Urinary bladder (tissue), 4 donors: ENCODE data around the gene EEFSEC. TPM values are rescaled to one million over a fixed set of nuclear protein-coding genes. Genes with fewer than 3 reads are reported as not detected.

Experiments
- DNase-seq: peaks from one replicate; pipeline ENCODE4 v3.0.0-alpha.2; 2015; ENCODE audit errors: extremely low spot score
- H3K27ac ChIP-seq: one replicate; pipeline ENCODE4 v1.5.1; 2013; ENCODE audit warnings: low read depth, mild to moderate bottlenecking, moderate library complexity
- H3K36me3 ChIP-seq: one replicate; pipeline ENCODE4 v1.6.1; 2013; ENCODE audit warnings: mild to moderate bottlenecking, moderate library complexity; ENCODE audit not compliant: insufficient read depth
- H3K4me1 ChIP-seq: one replicate; pipeline ENCODE4 v1.6.1; 2013; ENCODE audit warnings: mild to moderate bottlenecking, moderate library complexity; ENCODE audit not compliant: insufficient read depth
- H3K4me3 ChIP-seq: one replicate; pipeline ENCODE4 v1.5.1; 2013; ENCODE audit warnings: low read depth, low read length
- WGBS: extraction: QIAGEN DNeasy Blood & Tissue Kit; methylation state at CpG from one replicate; pipeline ENCODE4 v1.1.7; 2013; 5-methylcytosine and 5-hydroxymethylcytosine counted together
- polyA plus RNA-seq: library from polyadenylated mRNA; stranded (reverse); fragments of 200-250 nt; gene quantifications from one replicate; pipeline ENCODE4 v1.2.3, GENCODE V29; 2013
- total RNA-seq: library from RNA; depleted of rRNA; stranded (reverse); fragments of >200 nt; gene quantifications from one replicate; pipeline ENCODE4 v1.2.3, GENCODE V29; 2014
- donor health status: healthy with polysubstance abuse.
- donor health status: healthy.

Gene EEFSEC
- total and polyA plus RNA-seq, 2 donors = 4.2 to 18.5 TPM

DNA sequence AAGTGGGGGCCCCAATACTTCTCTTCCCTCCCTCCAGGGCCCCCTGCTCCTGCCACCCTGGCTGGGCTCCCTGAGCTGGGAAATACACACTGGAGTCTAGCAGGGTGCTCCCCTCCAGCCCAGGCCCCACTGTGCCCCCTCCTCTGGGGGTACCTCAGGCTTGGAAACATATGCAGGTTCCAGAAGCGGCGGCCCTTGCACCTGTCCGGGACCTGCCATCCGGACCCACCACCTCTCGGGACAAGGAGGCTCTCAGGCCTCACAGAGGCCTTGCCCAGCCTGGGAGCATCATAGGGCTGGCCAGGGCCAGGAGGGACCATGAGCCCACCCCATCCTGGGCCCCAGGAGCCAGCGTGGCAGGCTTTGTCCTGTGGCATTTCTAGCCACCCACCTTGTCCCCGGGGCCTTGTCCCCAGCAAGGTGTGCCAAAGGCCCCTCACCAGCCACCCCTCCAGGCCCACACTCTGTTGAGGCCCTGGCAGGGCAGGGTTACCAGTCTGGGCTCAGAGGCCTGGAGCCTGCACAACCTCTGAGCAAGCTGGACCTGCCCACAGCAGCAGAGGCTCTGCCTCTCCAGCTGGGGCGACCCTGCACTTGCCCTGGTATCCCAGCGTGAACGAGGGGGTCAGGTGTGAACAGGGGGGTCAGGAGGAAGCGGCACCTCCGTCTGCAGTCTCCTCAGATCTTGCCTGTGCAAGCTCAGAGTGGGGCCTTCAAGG is 267.6 kb downstream of the EEFSEC start:
- no peak overlapping the region for H3K27ac ChIP-seq
- no peak overlapping the region for H3K4me3 ChIP-seq
- H3K4me1 ChIP-seq = no peaks in the 10 kb centered on the region
- DNase-seq = no peak
- 85% methylated on average over 12 of the region's 12 CpGs for WGBS
- H3K36me3 ChIP-seq = no peaks in the 10 kb centered on the region

DNA sequence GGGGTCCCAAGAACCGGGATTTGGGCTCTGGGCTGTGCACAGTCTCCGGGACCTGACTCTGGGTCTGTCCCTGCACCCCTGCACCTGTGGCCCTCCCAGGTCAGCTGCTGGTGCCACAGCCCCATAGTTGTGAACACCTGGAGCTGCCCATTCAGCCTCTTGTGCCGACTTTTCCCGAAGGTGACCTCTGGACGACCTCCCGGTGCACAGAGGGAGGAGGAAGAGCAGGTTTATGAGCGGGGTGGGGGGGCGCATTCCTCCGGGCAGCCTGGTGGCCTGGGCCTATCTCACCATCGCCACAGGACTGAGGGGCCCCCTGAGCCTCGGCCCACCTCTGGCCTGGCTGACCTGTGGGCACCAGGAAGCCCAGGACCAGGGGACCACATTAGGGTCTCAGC is 268.2 kb downstream of the EEFSEC start:
- no peaks in the 10 kb centered on the region for H3K4me1 ChIP-seq
- 70% methylated on average over 11 of the region's 11 CpGs for WGBS
- H3K27ac ChIP-seq = no peak overlapping the region
- H3K36me3 ChIP-seq = no peaks in the 10 kb centered on the region
- no peak for DNase-seq
- no peak overlapping the region for H3K4me3 ChIP-seq

DNA sequence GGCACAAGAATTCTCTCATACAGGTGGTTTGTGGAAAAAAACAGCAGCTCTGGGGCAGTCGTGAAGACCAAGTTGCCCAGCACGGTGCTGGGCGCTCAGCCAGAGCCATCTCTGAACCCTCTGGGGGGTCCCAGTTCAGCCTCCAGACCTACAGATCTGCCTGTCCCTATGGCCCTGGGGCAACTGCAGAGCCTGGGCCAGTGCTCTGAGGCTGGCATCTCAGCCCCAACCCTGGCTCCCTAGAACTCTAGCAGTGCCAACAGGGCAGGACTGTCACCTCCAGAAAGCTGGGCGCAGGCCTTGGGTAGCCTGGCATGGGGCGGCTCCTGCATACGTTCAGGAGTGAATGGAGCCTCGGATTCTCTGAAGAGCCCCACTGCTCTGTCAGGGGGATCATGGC is 268.7 kb downstream of the EEFSEC start:
- Histone ChIP-seq H3K4me1 (no peaks in the 10 kb centered on the region), H3K27ac (no peak overlapping the region), H3K4me3 (no peak overlapping the region), H3K36me3 (no peaks in the 10 kb centered on the region)
- DNase-seq = no peak
- WGBS = 82% methylated on average over 7 of the region's 7 CpGs

DNA sequence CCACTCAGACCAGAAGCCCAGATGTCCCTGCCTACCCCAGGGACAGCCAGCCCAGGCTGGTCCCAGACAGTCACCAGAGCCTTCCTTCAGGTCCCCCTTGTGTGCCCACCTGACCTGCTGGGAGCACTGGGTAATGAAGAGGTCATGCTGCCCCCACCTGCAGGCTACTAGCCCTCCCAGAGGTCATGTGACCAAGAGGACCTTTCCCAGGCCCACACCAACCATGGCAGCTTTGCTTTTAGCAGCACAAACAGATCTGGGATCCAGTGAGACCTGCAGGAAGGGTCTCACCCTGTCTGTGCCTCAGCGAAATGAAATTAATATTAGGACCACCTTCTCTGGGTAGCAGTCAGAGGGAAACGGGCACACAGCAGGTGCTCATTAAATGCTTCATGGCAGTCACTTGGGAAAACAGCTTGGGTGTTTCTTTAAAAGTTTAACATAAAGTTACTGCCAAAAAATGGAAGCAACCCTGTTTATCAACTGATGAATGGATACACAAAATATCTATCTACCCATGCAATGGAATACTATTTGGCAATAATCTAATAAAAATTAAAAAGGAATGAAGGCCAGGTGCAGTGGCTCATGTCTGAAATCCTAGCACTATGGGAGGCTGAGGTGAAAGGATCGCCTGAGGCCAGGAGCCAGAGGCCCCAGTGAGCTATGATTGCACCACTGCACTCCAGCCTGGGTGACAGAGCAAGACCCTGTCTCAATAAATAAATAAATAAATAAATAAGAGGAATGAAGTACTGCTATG is 269.7 kb downstream of the EEFSEC start:
- H3K4me1 ChIP-seq = no peaks in the 10 kb centered on the region
- H3K4me3 ChIP-seq = no peak overlapping the region
- no peaks in the 10 kb centered on the region for H3K36me3 ChIP-seq
- 94% methylated on average over 3 of the region's 3 CpGs for WGBS
- DNase-seq = no peak
- no peak overlapping the region for H3K27ac ChIP-seq

DNA sequence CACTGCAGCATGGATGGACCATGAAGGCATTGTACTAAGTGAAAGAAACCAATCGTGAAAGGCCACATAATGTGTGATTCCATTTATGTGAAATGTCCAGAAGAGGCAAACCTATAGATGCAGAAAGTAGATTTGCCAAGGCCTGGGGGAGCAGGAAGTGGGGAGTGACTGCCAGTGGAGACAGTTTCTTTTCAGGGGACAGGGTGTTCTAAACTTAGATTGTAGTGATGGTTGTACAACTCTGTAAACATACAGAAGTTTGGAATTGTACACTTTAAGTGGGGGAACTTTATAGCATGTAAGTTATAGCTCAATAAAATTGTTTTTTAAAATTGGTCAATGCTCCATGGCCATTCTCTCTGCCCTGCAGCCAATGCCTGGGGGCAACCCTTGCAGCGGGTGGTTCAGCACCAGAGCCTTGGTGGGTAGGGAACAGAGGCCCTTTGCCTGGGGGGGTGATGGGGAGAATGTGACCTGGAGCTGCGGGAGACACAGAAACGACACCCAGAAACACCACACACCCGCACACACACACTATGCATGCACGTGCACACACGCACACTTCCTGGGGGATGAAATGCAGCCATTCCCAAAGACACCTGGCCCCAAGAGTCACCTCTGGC is 270.4 kb downstream of the EEFSEC start:
- Histone ChIP-seq H3K4me1 (peaks cover 2% of the 10 kb centered on the region), H3K36me3 (no peaks in the 10 kb centered on the region), H3K27ac (no peak overlapping the region), H3K4me3 (no peak overlapping the region)
- WGBS = 94% methylated on average over 7 of the region's 7 CpGs
- no peak for DNase-seq

DNA sequence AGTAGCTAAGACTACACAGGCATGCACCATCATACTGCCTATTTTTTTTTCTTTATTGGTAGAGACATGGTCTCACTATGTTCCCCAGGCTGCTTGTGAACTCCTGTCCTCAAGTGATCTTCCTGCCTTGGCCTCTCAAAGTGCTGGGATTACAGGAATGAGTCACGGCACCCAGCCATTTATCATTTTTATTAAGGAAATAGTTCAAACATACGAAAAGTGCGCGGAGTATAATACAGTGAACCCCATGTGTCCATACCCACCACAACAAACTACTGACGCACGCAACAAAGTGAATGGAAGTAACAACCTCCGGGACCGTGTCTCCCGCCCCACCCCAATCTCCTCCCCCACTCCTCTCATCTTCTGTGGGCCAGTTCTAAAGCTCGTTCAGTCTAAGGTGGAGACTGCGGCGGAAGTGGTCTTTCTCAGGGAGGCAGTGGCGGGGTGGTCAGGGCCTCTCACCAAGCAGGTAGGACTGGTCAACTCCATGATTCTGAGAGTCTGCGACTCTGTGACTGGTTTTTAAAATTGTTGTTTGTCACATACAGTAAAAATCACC is 271.3 kb downstream of the EEFSEC start:
- DNase-seq = peak; percentile 78
- H3K36me3 ChIP-seq = no peaks in the 10 kb centered on the region
- no peak overlapping the region for H3K27ac ChIP-seq
- WGBS = 69% methylated on average over 14 of the region's 14 CpGs
- H3K4me3 ChIP-seq = no peak overlapping the region
- H3K4me1 ChIP-seq = peaks cover 2% of the 10 kb centered on the region

DNA sequence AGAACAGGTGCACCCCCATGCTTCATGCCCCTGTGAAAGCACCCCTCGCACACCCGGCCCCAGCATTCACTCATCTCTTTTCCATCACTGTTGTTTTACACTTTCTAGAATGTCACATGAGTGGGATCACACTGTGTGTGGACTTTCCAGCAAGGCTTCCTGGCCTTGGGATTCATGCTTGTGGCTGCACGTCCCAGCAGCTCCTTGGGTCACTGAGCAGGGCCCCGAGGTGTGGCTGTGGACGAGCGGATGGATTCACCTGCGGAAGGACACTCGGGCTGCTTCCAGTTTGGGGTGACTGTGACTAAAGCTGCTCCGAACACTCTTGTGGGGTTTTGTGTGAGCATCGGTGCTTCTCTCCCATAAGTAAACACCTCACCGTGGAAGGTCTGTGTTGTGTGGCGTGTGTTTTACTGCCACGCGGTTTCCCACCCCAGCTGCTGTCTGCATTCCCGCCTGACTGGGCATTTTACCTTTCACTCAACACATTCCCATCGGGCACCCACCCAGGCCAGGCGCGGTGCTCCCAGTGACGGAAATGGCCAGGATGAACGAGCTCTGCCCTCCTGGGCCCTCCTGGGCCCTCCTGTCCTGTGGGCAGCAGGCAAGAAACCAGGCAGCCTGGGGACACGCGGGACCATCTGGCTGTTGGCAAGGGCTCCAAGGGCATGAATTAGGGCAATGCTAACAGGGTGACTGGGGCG is 272.0 kb downstream of the EEFSEC start:
- Histone ChIP-seq H3K4me1 (peaks cover 2% of the 10 kb centered on the region), H3K36me3 (no peaks in the 10 kb centered on the region), H3K27ac (no peak overlapping the region), H3K4me3 (no peak overlapping the region)
- 88% methylated on average over 23 of the region's 23 CpGs for whole genome bisulfite sequencing
- no peak for DNase-seq

DNA sequence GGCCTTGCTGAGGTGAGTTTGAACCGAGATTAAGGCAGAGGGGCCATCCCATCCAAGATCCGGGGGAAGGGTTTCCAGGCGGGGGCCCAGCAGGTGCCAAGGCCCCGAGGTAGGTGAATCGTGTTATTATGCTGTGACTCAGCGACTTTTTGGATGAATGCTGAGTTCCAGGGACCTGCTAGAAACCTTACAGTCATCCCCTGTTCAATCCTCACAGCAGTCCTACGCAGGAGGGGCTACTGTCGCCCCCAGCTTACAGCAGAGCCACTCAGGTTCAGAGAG is 272.5 kb downstream of the EEFSEC start:
- no peak overlapping the region for H3K4me3 ChIP-seq
- no peak for DNase-seq
- H3K27ac ChIP-seq = no peak overlapping the region
- WGBS = 79% methylated on average over 8 of the region's 8 CpGs
- H3K36me3 ChIP-seq = no peaks in the 10 kb centered on the region
- peaks cover 2% of the 10 kb centered on the region for H3K4me1 ChIP-seq

DNA sequence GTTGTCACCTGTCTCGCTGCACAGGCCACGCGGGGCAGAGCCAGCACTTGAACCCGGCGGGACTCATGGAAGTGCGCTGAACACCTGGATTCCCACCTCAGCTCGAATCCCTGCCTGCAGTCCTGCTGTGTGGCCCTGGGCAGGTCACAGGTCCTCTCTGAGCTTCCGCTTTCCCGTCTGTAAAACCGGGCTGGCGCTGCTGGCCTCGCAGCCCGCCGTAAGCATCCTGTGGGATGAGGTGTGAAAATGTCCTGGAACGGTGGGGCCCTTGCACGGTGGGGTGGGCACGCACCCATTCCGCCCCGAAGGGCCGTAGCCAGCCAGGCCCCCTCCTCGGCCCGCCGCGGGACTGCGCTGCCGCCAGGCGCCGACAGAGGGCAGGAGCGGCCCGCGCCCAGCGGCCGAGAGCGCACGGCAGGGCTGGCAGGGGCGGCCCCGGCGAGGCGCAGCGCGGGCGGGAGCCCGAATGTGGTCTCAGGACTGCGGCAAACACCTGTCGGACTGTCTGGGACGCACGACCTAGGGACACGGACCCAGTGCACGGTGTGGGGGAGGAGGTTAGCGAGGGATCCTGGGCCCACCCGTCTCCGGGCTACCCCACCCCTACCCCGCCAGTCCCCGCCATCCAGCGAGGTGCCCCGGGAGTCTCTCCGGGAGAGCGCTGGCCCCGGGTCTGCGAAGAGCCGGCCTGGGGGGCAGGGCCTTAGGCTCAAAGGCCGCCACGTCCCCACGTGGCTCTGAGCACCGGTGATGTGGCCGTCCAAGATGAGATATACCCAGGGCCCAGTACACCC is 273.0 kb downstream of the EEFSEC start:
- Histone ChIP-seq H3K27ac (no peak overlapping the region), H3K4me3 (no peak overlapping the region), H3K4me1 (peaks cover 2% of the 10 kb centered on the region), H3K36me3 (no peaks in the 10 kb centered on the region)
- WGBS = 12% methylated on average over 66 of the region's 66 CpGs
- DNase-seq = no peak

DNA sequence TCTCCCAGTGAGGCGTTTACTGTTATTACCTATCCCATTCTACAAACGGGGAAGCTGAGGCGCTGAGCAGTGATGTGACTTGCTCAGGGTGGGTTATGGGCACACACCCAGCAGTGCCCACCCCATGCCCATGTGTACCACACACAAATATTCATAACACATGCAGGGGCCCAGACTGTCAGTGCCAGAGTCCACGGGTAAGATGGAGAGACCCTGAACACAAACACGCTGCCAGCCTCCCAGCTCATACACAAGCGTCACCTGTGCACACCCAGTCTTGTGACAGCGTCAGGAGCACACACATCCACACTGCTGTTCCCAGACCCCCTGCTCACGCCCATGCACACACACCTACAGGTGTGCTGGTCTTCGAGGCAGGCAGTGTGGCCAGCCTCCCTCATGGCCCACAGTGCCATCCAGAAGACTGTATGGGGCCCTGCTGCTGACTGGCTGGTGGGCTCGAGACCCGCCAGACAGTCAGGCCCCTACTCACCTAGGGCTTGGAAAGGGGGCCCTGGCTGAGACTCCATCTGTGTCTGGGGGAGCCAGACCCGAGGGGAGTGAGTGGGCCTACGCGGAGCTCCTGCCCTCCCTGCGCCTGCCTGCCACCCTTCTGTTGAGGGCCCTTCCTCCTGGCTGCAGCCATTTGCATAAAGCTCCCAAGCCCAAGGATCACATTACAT is 274.0 kb downstream of the EEFSEC start:
- H3K4me3 ChIP-seq = no peak overlapping the region
- H3K27ac ChIP-seq = no peak overlapping the region
- peaks cover 2% of the 10 kb centered on the region for H3K4me1 ChIP-seq
- no peak for DNase-seq
- H3K36me3 ChIP-seq = no peaks in the 10 kb centered on the region
- 88% methylated on average over 15 of the region's 15 CpGs for WGBS

DNA sequence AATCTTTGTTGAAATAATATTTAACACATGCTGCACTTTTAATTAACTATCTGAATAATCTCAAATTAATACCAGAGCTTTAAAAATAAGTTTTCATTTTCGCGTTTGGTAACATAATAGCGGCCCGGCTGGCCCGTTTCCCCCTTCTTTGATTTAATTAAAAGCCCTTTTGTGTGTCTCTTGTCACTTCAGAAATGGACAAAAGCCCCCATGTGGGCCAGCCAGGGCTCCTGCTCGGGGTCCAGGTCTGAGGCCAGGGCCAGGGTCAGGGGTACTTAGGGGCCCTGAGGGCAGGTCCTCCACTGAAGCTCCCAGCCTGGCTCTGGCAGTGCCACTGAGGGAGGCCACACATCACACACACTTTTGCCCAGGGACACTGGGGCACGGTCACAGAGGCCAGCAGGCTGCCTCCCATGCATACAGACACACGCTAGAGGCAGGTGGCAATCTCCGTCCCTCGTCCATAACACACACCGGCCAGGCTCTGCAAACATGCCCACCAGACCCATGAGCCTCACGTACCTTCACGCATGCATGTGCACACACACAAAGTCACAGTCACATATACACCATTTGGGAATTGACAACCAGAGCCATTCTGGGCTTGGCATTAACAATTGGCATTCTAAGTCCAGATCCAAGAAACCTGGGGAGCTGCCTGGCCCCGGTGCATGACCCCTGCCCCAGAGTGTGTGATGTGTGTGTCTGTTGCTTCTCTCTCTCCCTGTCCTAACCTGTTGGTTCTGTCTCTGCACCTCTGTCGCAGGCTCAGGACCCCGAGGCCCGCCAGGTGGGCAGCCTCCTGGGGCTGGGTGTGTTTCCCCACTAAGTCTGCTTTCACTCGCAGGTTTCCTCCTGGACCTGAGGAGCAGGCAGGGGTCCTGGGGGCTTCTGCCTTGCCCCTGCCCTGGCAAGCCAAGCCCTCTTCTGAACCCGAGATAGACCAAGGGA is 274.9 kb downstream of the EEFSEC start:
- Histone ChIP-seq H3K4me1 (peaks cover 2% of the 10 kb centered on the region), H3K27ac (no peak overlapping the region), H3K36me3 (no peaks in the 10 kb centered on the region), H3K4me3 (no peak overlapping the region)
- 90% methylated on average over 19 of the region's 19 CpGs for WGBS
- DNase-seq = no peak

DNA sequence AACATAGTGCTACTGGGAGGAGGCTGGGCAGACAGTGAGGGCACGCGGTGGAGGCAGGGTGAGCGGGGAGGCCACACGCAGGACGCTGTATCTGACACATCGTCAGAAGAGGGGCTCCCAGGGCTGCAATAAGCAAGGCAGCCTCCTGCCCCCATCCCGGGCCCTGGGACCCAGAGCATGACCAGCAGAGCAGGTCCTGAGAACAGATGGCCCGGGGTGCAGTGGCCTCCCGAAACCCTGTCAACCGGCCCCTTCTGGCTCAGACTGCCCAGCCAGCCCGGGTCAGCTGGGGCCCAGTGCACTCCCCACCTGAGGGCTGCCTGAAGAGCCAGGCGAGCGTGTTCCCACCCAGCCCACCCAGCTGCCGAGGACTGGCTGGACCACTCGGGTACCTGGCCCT is 276.0 kb downstream of the EEFSEC start:
- 86% methylated on average over 15 of the region's 15 CpGs for WGBS
- no peak for DNase-seq
- H3K4me1 ChIP-seq = peaks cover 2% of the 10 kb centered on the region
- no peak overlapping the region for H3K4me3 ChIP-seq
- no peak overlapping the region for H3K27ac ChIP-seq
- no peaks in the 10 kb centered on the region for H3K36me3 ChIP-seq
